Activated B cell treated with CpG ODN at 0.5 μM for 24 hours (primary cell): ENCODE measurements around the gene NDUFAF8. TPM values are rescaled to one million over a fixed set of nuclear protein-coding genes. Genes with fewer than 3 reads are reported as not detected.

Experiments
- ATAC-seq: fragments of 200-7000 bp; cut with Tn5 transposase; one replicate; pipeline ENCODE4 v1.10.0; 2021; ENCODE audit warnings: low read depth, mild to moderate bottlenecking, moderate library complexity
- CTCF ChIA-PET: fragments of 350-600 bp; sonication (Branson Sonifier 250); formaldehyde crosslinking; loops from one replicate; lab custom pipeline; 2021; ENCODE audit warnings: antibody characterized with exemption; lab: Charles Lee
- POLR2A ChIA-PET: fragments of 350-600 bp; sonication (Branson Sonifier 250); formaldehyde crosslinking; loops from one replicate; lab custom pipeline; 2021; ENCODE audit warnings: antibody characterized with exemption; lab: Charles Lee
- DNase-seq: peaks from one replicate; pipeline ENCODE4 v3.0.0; 2022
- H3K27ac Mint-ChIP-seq: one replicate; pipeline ENCODE4 v1.8.0; 2020; ENCODE audit warnings: mixed read lengths
- H3K27me3 Mint-ChIP-seq: one replicate; pipeline ENCODE4 v1.8.0; 2021; ENCODE audit warnings: mixed read lengths
- H3K36me3 Mint-ChIP-seq: one replicate; pipeline ENCODE4 v1.8.0; 2021; ENCODE audit warnings: low read depth, mixed read lengths
- H3K4me1 Mint-ChIP-seq: one replicate; pipeline ENCODE4 v1.8.0; 2021; ENCODE audit warnings: mixed read lengths
- H3K4me3 Mint-ChIP-seq: one replicate; pipeline ENCODE4 v1.8.0; 2020; ENCODE audit warnings: mild to moderate bottlenecking, mixed read lengths
- H3K9me3 Mint-ChIP-seq: one replicate; pipeline ENCODE4 v1.8.0; 2020; ENCODE audit warnings: mixed read lengths
- intact Hi-C: fragments of 100-400 bp; cut with micrococcal nuclease; formaldehyde crosslinking; loops from one replicate; pipeline ENCODE4 v1.15.1; 2024
- total RNA-seq: library from RNA; stranded (reverse); gene quantifications from 2 replicates; pipeline ENCODE4 v1.2.3, GENCODE V29; 2022
- TF ChIP-seq, protein P1 (sequence below): fragments of 200-600 bp; IDR thresholded peaks from one replicate; pipeline ENCODE4 v1.8.0; 2022; ENCODE audit warnings: antibody characterized with exemption, mild to moderate bottlenecking

Gene NDUFAF8
- total RNA-seq, 1 donor from 2014 or later: 55.8 TPM

DNA sequence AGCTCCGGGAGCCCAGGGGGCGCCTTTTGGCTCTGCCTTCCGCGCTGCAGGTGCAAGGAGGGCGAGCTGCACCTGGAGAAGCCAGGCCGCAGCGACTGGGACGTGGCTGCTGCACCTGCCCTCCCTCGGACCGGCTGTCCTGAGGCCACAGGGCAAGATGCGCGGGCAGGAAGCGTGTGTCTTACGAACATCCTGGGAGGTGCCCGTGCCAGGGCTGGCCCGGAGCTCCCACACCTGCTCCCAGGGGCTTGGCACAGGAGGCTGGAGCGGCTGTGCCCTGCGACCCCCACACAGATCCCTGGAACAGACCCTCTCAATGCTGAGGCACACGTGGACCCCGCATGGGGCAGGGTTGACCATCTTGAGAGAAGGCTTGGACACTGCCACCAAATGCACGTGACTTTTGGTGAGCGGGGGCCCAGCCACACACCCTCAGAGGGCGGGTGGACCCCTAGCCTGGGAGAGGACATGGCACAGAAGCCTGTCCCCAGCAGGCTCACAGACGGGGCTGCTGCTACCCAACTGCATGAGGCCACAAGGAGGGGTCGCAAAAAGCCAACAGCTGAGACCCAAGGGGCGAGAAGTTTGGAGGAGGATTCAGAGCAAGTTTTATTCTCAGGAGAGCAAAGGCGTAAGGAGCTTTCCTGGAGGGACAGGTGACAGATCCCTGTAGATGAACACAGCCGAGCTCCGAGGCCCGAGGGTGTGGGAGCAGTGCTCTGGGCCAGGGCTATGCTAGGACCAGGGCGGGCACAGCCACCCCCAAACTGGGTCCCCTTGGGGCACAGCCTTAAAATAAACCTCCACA lies 11.4 kb downstream of the NDUFAF8 start:
- CTCF ChIA-PET: no interaction called here
- H3K4me3 Mint-ChIP-seq: no peak overlapping the region
- TF ChIP-seq, protein P1, sequence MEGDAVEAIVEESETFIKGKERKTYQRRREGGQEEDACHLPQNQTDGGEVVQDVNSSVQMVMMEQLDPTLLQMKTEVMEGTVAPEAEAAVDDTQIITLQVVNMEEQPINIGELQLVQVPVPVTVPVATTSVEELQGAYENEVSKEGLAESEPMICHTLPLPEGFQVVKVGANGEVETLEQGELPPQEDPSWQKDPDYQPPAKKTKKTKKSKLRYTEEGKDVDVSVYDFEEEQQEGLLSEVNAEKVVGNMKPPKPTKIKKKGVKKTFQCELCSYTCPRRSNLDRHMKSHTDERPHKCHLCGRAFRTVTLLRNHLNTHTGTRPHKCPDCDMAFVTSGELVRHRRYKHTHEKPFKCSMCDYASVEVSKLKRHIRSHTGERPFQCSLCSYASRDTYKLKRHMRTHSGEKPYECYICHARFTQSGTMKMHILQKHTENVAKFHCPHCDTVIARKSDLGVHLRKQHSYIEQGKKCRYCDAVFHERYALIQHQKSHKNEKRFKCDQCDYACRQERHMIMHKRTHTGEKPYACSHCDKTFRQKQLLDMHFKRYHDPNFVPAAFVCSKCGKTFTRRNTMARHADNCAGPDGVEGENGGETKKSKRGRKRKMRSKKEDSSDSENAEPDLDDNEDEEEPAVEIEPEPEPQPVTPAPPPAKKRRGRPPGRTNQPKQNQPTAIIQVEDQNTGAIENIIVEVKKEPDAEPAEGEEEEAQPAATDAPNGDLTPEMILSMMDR: no peak
- H3K36me3 Mint-ChIP-seq: peaks cover 46% of the 10 kb centered on the region
- H3K9me3 Mint-ChIP-seq: no peaks in the 10 kb centered on the region
- DNase-seq (no peak), ATAC-seq (no peak)
- POLR2A ChIA-PET: interaction anchor here (1.5 kb wide), 1 partner anchor 12 kb away, joined by 6 read pairs; the partner anchor contains the start of genes NDUFAF8 and TEPSIN
- no peak overlapping the region for H3K27ac Mint-ChIP-seq
- intact Hi-C loops: loop anchor here (5.0 kb wide), 2 partner anchors 137 to 302 kb away; partner anchors contain the start of gene FAAP100
- peaks cover 11% of the 10 kb centered on the region for H3K4me1 Mint-ChIP-seq
- no peaks in the 10 kb centered on the region for H3K27me3 Mint-ChIP-seq

- TF ChIP-seq, protein P1: no peak
- peaks cover 11% of the 10 kb centered on the region for H3K4me1 Mint-ChIP-seq
- H3K36me3 Mint-ChIP-seq: peaks cover 49% of the 10 kb centered on the region
- no peak overlapping the region for H3K27ac Mint-ChIP-seq
- ChIA-PET CTCF (no interaction called here), POLR2A (interaction anchor here (1.5 kb wide), 1 partner anchor 12 kb away, joined by 6 read pairs; the partner anchor contains the start of genes NDUFAF8 and TEPSIN)
- H3K9me3 Mint-ChIP-seq: no peaks in the 10 kb centered on the region
- no peaks in the 10 kb centered on the region for H3K27me3 Mint-ChIP-seq
- ATAC-seq: no peak
- no peak for DNase-seq
- H3K4me3 Mint-ChIP-seq: no peak overlapping the region
- intact Hi-C loops: loop anchor here (5.0 kb wide), 2 partner anchors 136 to 301 kb away; partner anchors contain the start of gene FAAP100
Measured at GRCh38 chr17:81251094-81251708, 12.1 kb downstream of the NDUFAF8 start.

- ChIA-PET CTCF (no interaction called here), POLR2A (interaction anchor here (1.5 kb wide), 1 partner anchor 13 kb away, joined by 6 read pairs; the partner anchor contains the start of genes NDUFAF8 and TEPSIN)
- no peak for ATAC-seq
- TF ChIP-seq, protein P1: no peak
- intact Hi-C loops: loop anchor here (2.0 to 5.0 kb wide), 3 partner anchors 43 to 300 kb away; partner anchors contain the start of genes FAAP100 and SLC38A10
- no peak for DNase-seq
- Mint-ChIP-seq H3K36me3 (peaks cover 48% of the 10 kb centered on the region), H3K9me3 (no peaks in the 10 kb centered on the region), H3K4me1 (peaks cover 11% of the 10 kb centered on the region), H3K27ac (no peak overlapping the region), H3K4me3 (no peak overlapping the region), H3K27me3 (no peaks in the 10 kb centered on the region)
Measured at GRCh38 chr17:81251709-81252301, 12.7 kb downstream of the NDUFAF8 start.

- H3K27ac Mint-ChIP-seq: no peak overlapping the region
- H3K9me3 Mint-ChIP-seq: no peaks in the 10 kb centered on the region
- ATAC-seq (no peak), DNase-seq (no peak)
- POLR2A ChIA-PET: interaction anchor here (0.6 to 1.5 kb wide), 3 partner anchors 14 to 265 kb away, joined by 3 to 6 read pairs (median 6); partner anchors contain the start of genes ACTG1, NDUFAF8 and TEPSIN
- H3K4me3 Mint-ChIP-seq: no peak overlapping the region
- TF ChIP-seq, protein P1: no peak
- CTCF ChIA-PET: interaction anchor here (0.8 to 3.6 kb wide), 6 partner anchors 13 to 349 kb away, joined by 3 to 26 read pairs (median 5); partner anchors contain the start of genes CEP131, NDUFAF8 and TEPSIN
- H3K27me3 Mint-ChIP-seq: no peaks in the 10 kb centered on the region
- peaks cover 11% of the 10 kb centered on the region for H3K4me1 Mint-ChIP-seq
- intact Hi-C loops: loop anchor here (2.0 to 5.0 kb wide), 3 partner anchors 42 to 300 kb away; partner anchors contain the start of genes FAAP100 and SLC38A10
- H3K36me3 Mint-ChIP-seq: peaks cover 53% of the 10 kb centered on the region
Measured at GRCh38 chr17:81252326-81252986, 13.3 kb downstream of the NDUFAF8 start.
